Neural cell (in vitro differentiated cells): ENCODE measurements around the gene ZNF200. TPM values are rescaled to one million over a fixed set of nuclear protein-coding genes. Genes with fewer than 3 reads are reported as not detected.

Experiments
- H2AFZ ChIP-seq: fragments of 200-600, 300-800 bp; sonication (generic), shearing (Covaris generic); 2 replicates; pipeline ENCODE4 v1.6.0; 2014; ENCODE audit warnings: low read depth, mild to moderate bottlenecking, antibody characterized with exemption, low read length, moderate library complexity
- H3F3A ChIP-seq: fragments of 200-600 bp; shearing (Covaris generic); 2 replicates; pipeline ENCODE4 v1.6.1; 2016; ENCODE audit warnings: mild to moderate bottlenecking, moderate library complexity, mixed read lengths, antibody characterized with exemption, low read length; ENCODE audit not compliant: insufficient read depth, poor library complexity, severe bottlenecking
- H3K27ac ChIP-seq: fragments of 200-600, 300-800 bp; sonication (generic), shearing (Covaris generic); 2 replicates; pipeline ENCODE4 v1.5.1; 2014; ENCODE audit warnings: mild to moderate bottlenecking, low read length, moderate library complexity
- H3K27me3 ChIP-seq: fragments of 300-800, 200-600 bp; sonication (generic), shearing (Covaris generic); 2 replicates; pipeline ENCODE4 v1.6.0; 2014; ENCODE audit warnings: mild to moderate bottlenecking, low read depth, low read length, moderate library complexity; ENCODE audit not compliant: insufficient read depth
- H3K36me3 ChIP-seq: fragments of 300-800, 200-600 bp; sonication (generic), shearing (Covaris generic); 2 replicates; pipeline ENCODE4 v1.5.1; 2014; ENCODE audit warnings: mild to moderate bottlenecking, antibody characterized with exemption, low read length, moderate library complexity; ENCODE audit not compliant: insufficient read depth
- H3K4me2 ChIP-seq: fragments of 300-800, 200-600 bp; sonication (generic), shearing (Covaris generic); 2 replicates; pipeline ENCODE4 v1.6.0; 2014; ENCODE audit warnings: mild to moderate bottlenecking, low read length
- H3K4me3 ChIP-seq: fragments of 300-800, 200-600 bp; sonication (generic), shearing (Covaris generic); 2 replicates; pipeline ENCODE4 v1.5.1; 2014; ENCODE audit warnings: mild to moderate bottlenecking, low read length, moderate library complexity
- H3K79me2 ChIP-seq: fragments of 200-600 bp; shearing (Covaris generic); replicated peaks from 2 replicates; pipeline ENCODE4 v1.6.0; 2014; ENCODE audit warnings: mild to moderate bottlenecking, low read length, moderate library complexity; ENCODE audit not compliant: insufficient read depth
- H3K9ac ChIP-seq: fragments of 300-800, 200-600 bp; sonication (generic), shearing (Covaris generic); 2 replicates; pipeline ENCODE4 v1.6.1; 2016; ENCODE audit warnings: mild to moderate bottlenecking, low read length, mixed read lengths
- H3K9me2 ChIP-seq: fragments of 200-600 bp; shearing (Covaris generic); 2 replicates; pipeline ENCODE4 v1.6.1; 2016; ENCODE audit warnings: mild to moderate bottlenecking, low read length, mixed read lengths; ENCODE audit not compliant: insufficient read depth
- H3K9me3 ChIP-seq: fragments of 200-600, 300-800 bp; sonication (generic), shearing (Covaris generic); 2 replicates; pipeline ENCODE4 v1.6.1; 2016; ENCODE audit warnings: mild to moderate bottlenecking, mixed run types, low read length, moderate library complexity, mixed read lengths
- H4K20me1 ChIP-seq: fragments of 200-600 bp; shearing (Covaris generic); 2 replicates; pipeline ENCODE4 v1.6.1; 2016; ENCODE audit warnings: mild to moderate bottlenecking, mixed run types; ENCODE audit not compliant: insufficient read depth
- EP300 ChIP-seq: fragments of 450-650 bp; conservative IDR thresholded peaks from 2 replicates; pipeline ENCODE4 v1.6.1; 2014; ENCODE audit warnings: antibody characterized with exemption, mild to moderate bottlenecking, moderate library complexity; ENCODE audit not compliant: poor library complexity, severe bottlenecking
- EZH2 ChIP-seq: fragments of 200-600, 300-800 bp; shearing (Covaris generic), sonication (generic); IDR thresholded peaks from 2 replicates; pipeline ENCODE4 v1.6.1; 2014; ENCODE audit warnings: antibody characterized with exemption, low read length, borderline replicate concordance, mild to moderate bottlenecking; ENCODE audit not compliant: insufficient read depth, poor library complexity, severe bottlenecking
- MXI1 ChIP-seq: fragments of 450-650 bp; conservative IDR thresholded peaks from 2 replicates; pipeline ENCODE4 v1.6.1; 2014; ENCODE audit warnings: antibody characterized with exemption, mild to moderate bottlenecking; ENCODE audit not compliant: poor library complexity, severe bottlenecking
- POLR2AphosphoS5 ChIP-seq: IDR thresholded peaks from 2 replicates; pipeline ENCODE4 v1.6.1; 2012
- RAD21 ChIP-seq: fragments of 450-650 bp; conservative IDR thresholded peaks from 2 replicates; pipeline ENCODE4 v1.6.1; 2014; ENCODE audit warnings: antibody characterized with exemption, mild to moderate bottlenecking, moderate library complexity
- SMC3 ChIP-seq: fragments of 450-650 bp; conservative IDR thresholded peaks from 2 replicates; pipeline ENCODE4 v1.6.1; 2014; ENCODE audit warnings: antibody characterized with exemption, mild to moderate bottlenecking, moderate library complexity; ENCODE audit not compliant: poor library complexity
- TAF1 ChIP-seq: IDR thresholded peaks from 2 replicates; pipeline ENCODE4 v1.6.1; 2012; ENCODE audit warnings: low read depth
- polyA plus RNA-seq: library from polyadenylated mRNA; depleted of rRNA; stranded (reverse); fragments of >200 nt; gene quantifications from 2 replicates; pipeline ENCODE4 v1.2.3, GENCODE V29; 2014
- TF ChIP-seq, protein P1 (sequence below): fragments of 450-650 bp; IDR thresholded peaks from 2 replicates; pipeline ENCODE4 v1.5.1; 2014; ENCODE audit warnings: antibody characterized with exemption, mild to moderate bottlenecking, moderate library complexity; ENCODE audit not compliant: poor library complexity, severe bottlenecking
- TF ChIP-seq, protein P2 (sequence below): IDR thresholded peaks from 2 replicates; pipeline ENCODE4 v1.6.1; 2012; ENCODE audit warnings: borderline replicate concordance

The ZNF200 gene
- polyA plus RNA-seq, 1 donor from 2014 or later: 20.8 TPM

DNA sequence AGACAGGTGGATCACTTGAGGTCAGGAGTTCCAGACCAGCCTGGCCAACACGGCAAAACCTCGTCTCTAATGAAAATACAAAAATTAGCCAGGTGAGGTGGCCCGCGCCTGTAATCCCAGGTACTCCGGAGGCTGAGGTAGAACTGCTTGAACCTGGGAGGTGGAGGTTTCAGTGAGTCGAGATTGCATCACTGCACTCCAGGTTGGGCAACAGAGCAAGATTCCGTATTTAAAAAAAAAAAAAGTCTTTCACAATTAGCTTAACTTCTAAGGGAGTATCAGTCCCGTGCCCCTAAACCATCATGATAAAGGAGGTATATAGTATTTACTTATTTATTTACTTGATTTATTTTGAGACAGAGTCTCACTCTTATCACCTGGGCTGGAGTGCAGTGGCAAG lies 24.9 kb upstream of the ZNF200 start:
- Histone ChIP-seq H3K4me3 (no peak overlapping the region), H3K27ac (no peak overlapping the region), H3K36me3 (no peaks in the 10 kb centered on the region), H3K4me2 (no peak overlapping the region), H3K9me2 (no peaks in the 10 kb centered on the region), H3K9ac (no peak overlapping the region), H4K20me1 (no peaks in the 10 kb centered on the region), H3K27me3 (no peaks in the 10 kb centered on the region), H3F3A (no peaks in the 10 kb centered on the region), H3K9me3 (no peaks in the 10 kb centered on the region), H2AFZ (no peak overlapping the region), H3K79me2 (no peaks in the 10 kb centered on the region)
- TF ChIP-seq TAF1 (no peak), EP300 (no peak)

DNA sequence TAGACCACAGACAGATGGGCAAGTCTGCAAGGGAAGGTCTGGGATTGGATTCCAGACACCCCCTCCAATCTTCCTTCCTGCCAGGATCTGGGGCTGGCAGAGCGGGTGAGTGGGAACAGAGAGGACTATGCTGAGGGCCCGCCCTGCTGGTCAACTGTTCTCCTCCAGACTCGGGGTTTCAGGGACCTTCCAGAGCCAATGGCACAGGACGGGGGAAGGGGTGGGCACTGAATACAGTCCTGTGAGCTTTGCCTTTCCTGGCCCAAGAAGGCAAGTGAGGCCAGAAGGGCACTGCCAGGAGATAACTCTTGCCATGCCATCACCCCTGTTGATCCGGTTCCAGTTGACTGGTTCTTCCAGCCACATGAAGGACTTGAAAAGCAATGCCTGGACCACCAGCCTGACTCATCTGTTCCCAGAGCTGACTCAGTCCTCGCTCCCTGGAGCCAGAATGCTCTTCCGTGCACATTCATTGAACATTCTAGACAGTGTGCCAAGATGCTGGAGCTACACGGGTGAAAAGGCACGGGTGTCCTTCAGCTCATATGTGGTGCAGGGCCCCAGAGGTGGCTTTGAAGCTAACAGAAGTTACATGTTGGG lies 22.0 kb upstream of the ZNF200 start:
- TF ChIP-seq POLR2AphosphoS5: no peak
- no peak for TF ChIP-seq TAF1
- TF ChIP-seq EP300: no peak
- TF ChIP-seq, protein P1, sequence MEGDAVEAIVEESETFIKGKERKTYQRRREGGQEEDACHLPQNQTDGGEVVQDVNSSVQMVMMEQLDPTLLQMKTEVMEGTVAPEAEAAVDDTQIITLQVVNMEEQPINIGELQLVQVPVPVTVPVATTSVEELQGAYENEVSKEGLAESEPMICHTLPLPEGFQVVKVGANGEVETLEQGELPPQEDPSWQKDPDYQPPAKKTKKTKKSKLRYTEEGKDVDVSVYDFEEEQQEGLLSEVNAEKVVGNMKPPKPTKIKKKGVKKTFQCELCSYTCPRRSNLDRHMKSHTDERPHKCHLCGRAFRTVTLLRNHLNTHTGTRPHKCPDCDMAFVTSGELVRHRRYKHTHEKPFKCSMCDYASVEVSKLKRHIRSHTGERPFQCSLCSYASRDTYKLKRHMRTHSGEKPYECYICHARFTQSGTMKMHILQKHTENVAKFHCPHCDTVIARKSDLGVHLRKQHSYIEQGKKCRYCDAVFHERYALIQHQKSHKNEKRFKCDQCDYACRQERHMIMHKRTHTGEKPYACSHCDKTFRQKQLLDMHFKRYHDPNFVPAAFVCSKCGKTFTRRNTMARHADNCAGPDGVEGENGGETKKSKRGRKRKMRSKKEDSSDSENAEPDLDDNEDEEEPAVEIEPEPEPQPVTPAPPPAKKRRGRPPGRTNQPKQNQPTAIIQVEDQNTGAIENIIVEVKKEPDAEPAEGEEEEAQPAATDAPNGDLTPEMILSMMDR: no peak
- no peak for TF ChIP-seq SMC3
- no peak for TF ChIP-seq RAD21
- no peak for TF ChIP-seq EZH2
- TF ChIP-seq MXI1: no peak
- TF ChIP-seq, protein P2, sequence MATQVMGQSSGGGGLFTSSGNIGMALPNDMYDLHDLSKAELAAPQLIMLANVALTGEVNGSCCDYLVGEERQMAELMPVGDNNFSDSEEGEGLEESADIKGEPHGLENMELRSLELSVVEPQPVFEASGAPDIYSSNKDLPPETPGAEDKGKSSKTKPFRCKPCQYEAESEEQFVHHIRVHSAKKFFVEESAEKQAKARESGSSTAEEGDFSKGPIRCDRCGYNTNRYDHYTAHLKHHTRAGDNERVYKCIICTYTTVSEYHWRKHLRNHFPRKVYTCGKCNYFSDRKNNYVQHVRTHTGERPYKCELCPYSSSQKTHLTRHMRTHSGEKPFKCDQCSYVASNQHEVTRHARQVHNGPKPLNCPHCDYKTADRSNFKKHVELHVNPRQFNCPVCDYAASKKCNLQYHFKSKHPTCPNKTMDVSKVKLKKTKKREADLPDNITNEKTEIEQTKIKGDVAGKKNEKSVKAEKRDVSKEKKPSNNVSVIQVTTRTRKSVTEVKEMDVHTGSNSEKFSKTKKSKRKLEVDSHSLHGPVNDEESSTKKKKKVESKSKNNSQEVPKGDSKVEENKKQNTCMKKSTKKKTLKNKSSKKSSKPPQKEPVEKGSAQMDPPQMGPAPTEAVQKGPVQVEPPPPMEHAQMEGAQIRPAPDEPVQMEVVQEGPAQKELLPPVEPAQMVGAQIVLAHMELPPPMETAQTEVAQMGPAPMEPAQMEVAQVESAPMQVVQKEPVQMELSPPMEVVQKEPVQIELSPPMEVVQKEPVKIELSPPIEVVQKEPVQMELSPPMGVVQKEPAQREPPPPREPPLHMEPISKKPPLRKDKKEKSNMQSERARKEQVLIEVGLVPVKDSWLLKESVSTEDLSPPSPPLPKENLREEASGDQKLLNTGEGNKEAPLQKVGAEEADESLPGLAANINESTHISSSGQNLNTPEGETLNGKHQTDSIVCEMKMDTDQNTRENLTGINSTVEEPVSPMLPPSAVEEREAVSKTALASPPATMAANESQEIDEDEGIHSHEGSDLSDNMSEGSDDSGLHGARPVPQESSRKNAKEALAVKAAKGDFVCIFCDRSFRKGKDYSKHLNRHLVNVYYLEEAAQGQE: no peak
- no peaks in the 10 kb centered on the region for H3K9me2 ChIP-seq

More for the DNA sequence above, 22.0 kb upstream of the ZNF200 start:
- no peak overlapping the region for H3K4me3 ChIP-seq
- H3F3A ChIP-seq: no peaks in the 10 kb centered on the region
- no peak overlapping the region for H2AFZ ChIP-seq
- H3K27ac ChIP-seq: no peak overlapping the region
- no peaks in the 10 kb centered on the region for H3K79me2 ChIP-seq
- no peaks in the 10 kb centered on the region for H3K27me3 ChIP-seq
- no peaks in the 10 kb centered on the region for H3K36me3 ChIP-seq
- H3K9ac ChIP-seq: no peak overlapping the region
- no peak overlapping the region for H3K4me2 ChIP-seq
- no peaks in the 10 kb centered on the region for H4K20me1 ChIP-seq
- H3K9me3 ChIP-seq: no peaks in the 10 kb centered on the region
